ENCODE data around the gene HAUS3.

DNA sequence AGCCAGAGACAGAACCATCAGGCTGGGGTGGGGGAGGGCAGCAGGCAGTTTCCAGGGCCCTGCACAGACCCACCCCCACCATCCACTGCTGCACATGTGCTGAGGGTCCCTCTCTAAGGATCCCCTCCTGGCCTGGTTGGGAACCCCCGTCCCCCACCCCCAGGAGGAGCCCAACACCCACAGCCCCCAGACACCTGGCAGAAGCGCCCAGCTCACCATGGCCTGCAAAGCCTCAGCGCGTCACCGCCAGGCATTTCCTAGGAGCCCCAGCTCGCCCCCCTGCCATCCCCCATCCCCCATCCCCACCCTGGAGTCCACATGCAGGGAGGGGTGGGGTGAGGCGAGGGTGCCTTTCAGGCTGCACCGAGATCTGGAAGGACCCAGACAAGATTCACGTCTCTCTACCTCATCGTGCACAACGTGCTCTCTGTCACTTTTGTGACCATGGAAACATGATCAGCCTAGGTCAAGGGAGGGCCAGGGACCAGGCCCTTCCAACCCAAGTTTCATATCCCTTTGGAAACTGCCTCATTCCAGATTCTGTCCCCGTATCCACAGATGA lies 10.7 kb upstream of the HAUS3 start:
- no peak for TF ChIP-seq TCF7L2 (IDR thresholded peaks at IDR 0.05; ENCODE audit: borderline replicate concordance, low read depth, low read length)
- no peak for TF ChIP-seq ZBTB1 (tag by site-specific recombination; IDR thresholded peaks at IDR 0.05)
- TF ChIP-seq SP2 (tag by site-specific recombination; IDR thresholded peaks at IDR 0.05): no peak
- TF ChIP-seq ATF2 (tag by site-specific recombination; IDR thresholded peaks at IDR 0.05; ENCODE audit: low read depth): no peak

All from HEK293 (cell line).